ENCODE measurements around the gene YPEL2. TPM values are rescaled to one million over a fixed set of nuclear protein-coding genes. Genes with fewer than 3 reads are reported as not detected.
A peak's percentile ranks its signal among the peaks of the same experiment; 100 is the strongest.

Gene YPEL2
- total and polyA plus RNA-seq, 2 of the 13 experiments (the other 11 are each of a cell fraction or from before 2014, with no cell fraction given) = 8.5 to 21.1 TPM

- TF ChIP-seq CERS6 (CRISPR knock-in tag; IDR thresholded peaks at IDR 0.05) (no peak), ZMAT3 (CRISPR knock-in tag; conservative IDR thresholded peaks at IDR 0.05) (no peak), ZNF292 (CRISPR knock-in tag; IDR thresholded peaks at IDR 0.05; ENCODE audit: borderline replicate concordance, low read depth) (peak; percentile 20; the same call in 1 of the 2 replicates), ZNF275 (CRISPR knock-in tag; IDR thresholded peaks at IDR 0.05; ENCODE audit: borderline replicate concordance) (no peak), ZBTB43 (CRISPR knock-in tag; conservative IDR thresholded peaks at IDR 0.05) (no peak), MXD3 (CRISPR knock-in tag; IDR thresholded peaks at IDR 0.05) (no peak), CBFB (CRISPR knock-in tag; IDR thresholded peaks at IDR 0.05) (no peak), RAD51 (IDR thresholded peaks at IDR 0.05; ENCODE audit: borderline replicate concordance) (no peak), ZNF3 (CRISPR knock-in tag; IDR thresholded peaks at IDR 0.05) (no peak), KAT2B (IDR thresholded peaks at IDR 0.05; ENCODE audit: borderline replicate concordance, low read depth, low read length) (peak; percentile 31; the same call in 1 of the 2 replicates), TBX2 (CRISPR knock-in tag; IDR thresholded peaks at IDR 0.05; ENCODE audit: borderline replicate concordance) (peak; percentile 39; the same call in 1 of the 2 replicates), PITX1 (CRISPR knock-in tag; IDR thresholded peaks at IDR 0.05) (0 out of 2 replicates have a peak, but pooled peaks have one; percentile 17), AGO2 (optimal IDR thresholded peaks at IDR 0.05; ENCODE audit: low read depth, low read length) (no peak), SOX5 (CRISPR knock-in tag; IDR thresholded peaks at IDR 0.05; ENCODE audit: borderline replicate concordance) (no peak), ZNF781 (CRISPR knock-in tag; IDR thresholded peaks at IDR 0.05; ENCODE audit: borderline replicate concordance, not compliant biosample characterization) (no peak), ZNF891 (CRISPR knock-in tag; IDR thresholded peaks at IDR 0.05) (no peak), RBFOX2 (IDR thresholded peaks at IDR 0.05; ENCODE audit: low read depth, low read length) (no peak)
- TF ChIP-seq, protein P1, sequence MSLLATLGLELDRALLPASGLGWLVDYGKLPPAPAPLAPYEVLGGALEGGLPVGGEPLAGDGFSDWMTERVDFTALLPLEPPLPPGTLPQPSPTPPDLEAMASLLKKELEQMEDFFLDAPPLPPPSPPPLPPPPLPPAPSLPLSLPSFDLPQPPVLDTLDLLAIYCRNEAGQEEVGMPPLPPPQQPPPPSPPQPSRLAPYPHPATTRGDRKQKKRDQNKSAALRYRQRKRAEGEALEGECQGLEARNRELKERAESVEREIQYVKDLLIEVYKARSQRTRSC (CRISPR knock-in tag; IDR thresholded peaks at IDR 0.05; ENCODE audit: low read depth) = no peak
- TF ChIP-seq, protein P2, sequence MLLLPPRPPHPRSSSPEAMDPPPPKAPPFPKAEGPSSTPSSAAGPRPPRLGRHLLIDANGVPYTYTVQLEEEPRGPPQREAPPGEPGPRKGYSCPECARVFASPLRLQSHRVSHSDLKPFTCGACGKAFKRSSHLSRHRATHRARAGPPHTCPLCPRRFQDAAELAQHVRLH (CRISPR knock-in tag; IDR thresholded peaks at IDR 0.05; ENCODE audit: borderline replicate concordance, low read depth) = no peak
- TF ChIP-seq, protein P3, sequence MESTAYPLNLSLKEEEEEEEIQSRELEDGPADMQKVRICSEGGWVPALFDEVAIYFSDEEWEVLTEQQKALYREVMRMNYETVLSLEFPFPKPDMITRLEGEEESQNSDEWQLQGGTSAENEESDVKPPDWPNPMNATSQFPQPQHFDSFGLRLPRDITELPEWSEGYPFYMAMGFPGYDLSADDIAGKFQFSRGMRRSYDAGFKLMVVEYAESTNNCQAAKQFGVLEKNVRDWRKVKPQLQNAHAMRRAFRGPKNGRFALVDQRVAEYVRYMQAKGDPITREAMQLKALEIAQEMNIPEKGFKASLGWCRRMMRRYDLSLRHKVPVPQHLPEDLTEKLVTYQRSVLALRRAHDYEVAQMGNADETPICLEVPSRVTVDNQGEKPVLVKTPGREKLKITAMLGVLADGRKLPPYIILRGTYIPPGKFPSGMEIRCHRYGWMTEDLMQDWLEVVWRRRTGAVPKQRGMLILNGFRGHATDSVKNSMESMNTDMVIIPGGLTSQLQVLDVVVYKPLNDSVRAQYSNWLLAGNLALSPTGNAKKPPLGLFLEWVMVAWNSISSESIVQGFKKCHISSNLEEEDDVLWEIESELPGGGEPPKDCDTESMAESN (CRISPR knock-in tag; conservative IDR thresholded peaks at IDR 0.05) = no peak
- TF ChIP-seq, protein P4, sequence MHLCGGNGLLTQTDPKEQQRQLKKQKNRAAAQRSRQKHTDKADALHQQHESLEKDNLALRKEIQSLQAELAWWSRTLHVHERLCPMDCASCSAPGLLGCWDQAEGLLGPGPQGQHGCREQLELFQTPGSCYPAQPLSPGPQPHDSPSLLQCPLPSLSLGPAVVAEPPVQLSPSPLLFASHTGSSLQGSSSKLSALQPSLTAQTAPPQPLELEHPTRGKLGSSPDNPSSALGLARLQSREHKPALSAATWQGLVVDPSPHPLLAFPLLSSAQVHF (CRISPR knock-in tag; IDR thresholded peaks at IDR 0.05) = no peak
Measured at GRCh38 chr17:59392973-59393679, 61.7 kb downstream of the YPEL2 start (continued).
